GM18502 (cell line): Measurements from ENCODE around the gene IPMK.
"Not testable (repeated sequence)": the region's sequence is repeated elsewhere in the genome, so short reads cannot be mapped to it uniquely, and the experiment has no call there.

Source experiments
- ATAC-seq: cut with Tn5 transposase; IDR thresholded peaks from one replicate; pipeline ENCODE4 v1.9.1; 2021; ENCODE audit warnings: mild to moderate bottlenecking; ENCODE audit not compliant: unreplicated experiment, poor library complexity

Gene IPMK

GRCh38 chr10:58268454-58268945 lies 806 bp upstream of the IPMK start:
- ATAC-seq, result peak; percentile 1

- ATAC-seq, result peak; percentile 11
Measured at GRCh38 chr10:58266826-58267712, 625 bp downstream of the IPMK start.

DNA sequence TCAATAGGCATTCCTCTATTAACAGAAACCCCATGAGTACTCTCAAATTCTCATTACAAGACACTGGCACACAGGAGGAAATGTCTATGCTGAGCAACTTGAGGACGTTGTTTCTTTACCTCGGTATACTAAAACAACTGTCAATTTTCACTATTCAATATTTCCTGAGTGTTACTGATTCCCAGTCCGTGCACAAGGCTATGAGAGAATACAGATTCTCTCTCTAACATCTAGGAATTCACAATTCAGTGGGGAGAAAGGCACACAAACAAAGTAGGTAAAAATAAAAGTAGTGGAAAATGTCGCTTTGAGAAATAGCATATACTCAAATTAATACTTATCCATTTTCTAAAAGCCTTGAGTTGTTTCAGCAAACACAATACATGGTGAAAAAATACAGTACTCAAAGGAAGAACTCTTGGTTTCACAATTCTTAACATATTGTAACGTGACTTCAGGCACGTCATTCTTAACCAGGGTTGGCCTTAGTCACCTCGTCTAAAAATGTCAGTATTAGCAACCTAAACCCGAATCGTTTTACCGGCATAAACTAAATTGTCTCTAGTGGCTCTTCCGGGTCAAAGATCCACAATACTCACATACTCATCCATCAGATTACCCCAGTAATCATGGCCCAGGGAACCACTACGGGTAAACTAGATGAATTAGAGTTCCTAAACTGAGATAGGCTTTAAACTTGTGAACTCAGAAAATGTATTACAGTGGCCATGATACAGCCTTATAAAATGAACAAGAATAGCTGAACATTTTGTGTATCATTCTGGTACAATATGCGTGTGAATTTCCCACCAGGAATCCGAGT lies 1.5 kb downstream of the IPMK start:
- ATAC-seq, result peak; percentile 20

DNA sequence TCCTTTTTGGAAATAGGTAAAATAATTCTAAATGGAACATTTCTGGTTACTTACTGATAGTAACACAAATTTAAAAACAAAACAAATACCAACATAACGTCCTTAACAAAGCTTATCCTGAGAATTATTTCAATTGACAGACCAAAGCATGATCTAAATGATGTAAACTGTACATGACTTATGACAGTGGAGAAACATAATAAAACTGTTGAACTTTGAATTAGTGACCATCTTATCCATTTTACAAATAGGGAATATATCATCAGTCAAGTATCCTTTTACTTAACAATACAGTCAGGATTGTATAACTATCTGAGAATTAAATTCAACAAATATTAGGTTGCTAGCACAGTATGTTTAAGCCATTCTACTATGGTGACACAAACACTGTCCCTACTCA lies 2.4 kb downstream of the IPMK start:
- no peak for ATAC-seq

DNA sequence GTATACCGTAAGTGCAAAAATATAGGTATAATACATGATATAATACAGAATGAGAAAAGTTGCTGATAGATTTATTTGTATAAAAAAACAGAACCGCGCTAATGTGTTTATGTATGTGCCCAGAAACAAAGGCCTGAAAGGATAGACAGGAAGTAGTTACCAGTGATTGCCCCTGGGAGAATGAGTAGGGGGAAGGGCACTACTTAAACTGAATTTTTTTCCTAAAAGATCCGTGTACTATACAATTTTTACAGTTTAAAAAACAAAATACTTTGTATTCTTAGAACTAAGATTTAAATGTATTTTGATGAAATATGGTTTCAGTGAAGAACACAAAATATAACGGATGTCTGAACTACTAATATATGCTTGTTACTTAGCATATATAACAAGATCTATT lies 2.9 kb downstream of the IPMK start:
- no peak for ATAC-seq

DNA sequence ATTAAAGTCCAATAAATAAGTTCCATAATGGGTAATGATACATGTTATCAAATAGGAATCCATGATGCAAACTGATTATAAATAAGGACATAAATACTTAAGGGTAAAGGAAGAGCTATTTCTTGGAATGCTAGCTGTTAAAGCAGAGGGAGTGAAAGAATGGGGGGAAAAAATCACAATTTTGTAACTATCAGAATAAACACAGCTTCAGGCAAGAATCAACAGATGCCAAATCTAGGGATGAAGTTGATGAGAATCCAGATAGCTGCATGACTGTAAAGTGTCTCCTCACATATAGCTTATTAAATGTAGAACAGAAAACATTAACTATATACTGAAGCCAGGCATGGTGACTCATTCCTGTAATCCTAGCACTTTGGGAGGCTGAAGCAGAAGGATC lies 4.9 kb downstream of the IPMK start:
- ATAC-seq, result no peak

DNA sequence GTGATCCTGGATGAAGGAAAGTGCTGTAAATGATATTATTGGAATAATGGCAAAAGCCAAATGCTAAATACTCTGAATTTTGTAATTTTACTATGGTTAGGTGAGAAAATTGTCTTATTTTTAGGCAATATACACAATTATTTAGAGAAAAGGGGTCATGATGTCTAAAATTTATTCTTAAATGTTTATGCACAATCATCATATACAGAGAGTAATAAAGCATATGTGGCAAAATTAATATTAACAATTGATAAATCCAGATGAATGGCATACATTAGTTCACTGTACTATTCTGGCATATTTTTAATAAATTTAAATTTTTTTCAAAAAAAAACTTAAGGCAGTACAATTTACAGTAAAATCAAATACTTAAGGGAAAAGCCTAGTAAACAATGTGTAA lies 7.4 kb downstream of the IPMK start:
- ATAC-seq, result no peak

DNA sequence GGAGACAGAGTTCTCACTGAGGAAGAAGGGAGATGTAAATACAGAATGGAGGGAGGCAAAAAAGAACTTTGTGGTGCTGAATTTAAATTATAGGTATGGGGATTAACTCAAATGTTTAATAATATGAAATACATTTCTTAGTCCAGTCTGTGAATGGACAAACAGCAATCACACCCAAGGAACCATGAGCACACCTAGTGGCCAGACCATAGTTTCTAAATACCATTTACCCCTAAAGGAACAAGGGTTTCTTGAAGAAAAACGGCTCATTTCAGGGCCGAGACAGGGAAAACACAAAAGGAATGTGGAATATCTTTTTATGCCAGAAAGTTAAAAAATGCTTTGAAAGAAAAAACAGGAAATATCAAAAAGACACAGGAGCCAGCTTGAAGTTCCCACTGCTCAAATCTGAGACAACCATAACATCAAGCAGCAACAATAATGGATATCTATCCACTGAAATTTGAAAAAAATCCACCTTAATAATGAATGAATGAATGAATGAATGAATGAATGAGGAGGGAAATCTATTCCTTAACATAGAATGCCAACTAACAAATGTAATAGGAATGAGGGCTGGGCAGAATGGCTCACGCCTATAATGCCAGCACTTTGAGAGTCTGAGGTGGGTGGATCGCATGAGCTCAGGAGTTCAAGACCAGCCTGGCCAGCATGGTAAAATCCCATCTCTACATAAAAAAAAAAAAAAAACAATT lies 8.6 kb downstream of the IPMK start:
- no peak for ATAC-seq

DNA sequence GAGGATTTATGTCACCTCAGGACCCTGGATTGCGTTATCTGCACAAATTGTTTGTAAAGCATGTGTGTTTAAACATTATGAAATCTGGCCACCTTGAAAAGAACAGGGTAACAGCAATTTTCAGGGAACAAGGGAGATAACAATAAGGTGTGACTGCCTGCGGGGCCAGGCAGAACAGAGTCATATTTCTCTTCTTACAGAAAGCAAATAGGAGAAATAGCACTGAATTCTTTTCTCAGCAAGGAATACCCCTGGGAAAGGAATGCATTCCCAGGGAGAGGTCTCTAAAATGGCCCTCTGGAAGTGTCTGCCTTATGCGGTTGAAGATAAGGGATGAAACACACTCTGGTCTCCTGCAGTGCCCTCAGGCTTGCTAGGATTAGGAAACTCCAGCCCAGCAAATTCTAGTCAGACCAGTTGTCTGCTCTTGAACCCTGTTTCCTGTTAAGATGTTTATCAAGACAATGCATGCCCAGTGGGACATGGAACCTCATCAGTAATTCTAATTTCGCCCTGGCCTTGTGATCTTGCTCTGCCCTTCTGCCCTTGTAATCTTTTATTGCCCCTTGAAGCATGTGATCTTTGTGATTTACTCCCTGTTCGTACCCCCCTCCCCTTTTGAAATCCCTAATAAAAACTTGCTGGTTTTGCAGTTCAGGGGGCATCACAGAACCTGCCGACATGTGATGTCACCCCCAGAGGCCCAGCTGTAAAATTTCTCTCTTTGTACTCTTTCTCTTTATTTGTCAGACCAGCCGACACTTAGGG lies 11.5 kb downstream of the IPMK start:
- ATAC-seq, result not testable (repeated sequence)

- no peak for ATAC-seq
Measured at GRCh38 chr10:58254644-58255043, 13.1 kb downstream of the IPMK start.

DNA sequence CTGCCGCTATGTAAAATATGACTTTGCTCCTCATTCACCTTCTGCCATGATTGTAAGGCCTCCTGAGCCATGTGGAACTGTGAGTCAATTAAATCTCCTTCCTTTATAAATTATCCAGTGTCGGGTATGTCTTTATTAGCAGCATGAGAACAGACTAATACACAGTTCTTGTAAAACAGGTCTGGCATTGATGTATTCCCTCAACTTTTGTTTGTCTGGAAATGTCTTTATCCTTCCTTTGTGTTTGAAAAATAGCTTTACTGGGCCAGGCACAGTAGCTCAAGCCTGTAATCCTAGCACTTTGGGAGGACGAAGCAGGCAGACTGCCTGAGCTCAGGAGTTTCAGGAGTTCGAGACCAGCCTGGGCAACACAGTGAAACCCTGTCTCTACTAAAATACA lies 14.5 kb downstream of the IPMK start:
- ATAC-seq, result no peak

DNA sequence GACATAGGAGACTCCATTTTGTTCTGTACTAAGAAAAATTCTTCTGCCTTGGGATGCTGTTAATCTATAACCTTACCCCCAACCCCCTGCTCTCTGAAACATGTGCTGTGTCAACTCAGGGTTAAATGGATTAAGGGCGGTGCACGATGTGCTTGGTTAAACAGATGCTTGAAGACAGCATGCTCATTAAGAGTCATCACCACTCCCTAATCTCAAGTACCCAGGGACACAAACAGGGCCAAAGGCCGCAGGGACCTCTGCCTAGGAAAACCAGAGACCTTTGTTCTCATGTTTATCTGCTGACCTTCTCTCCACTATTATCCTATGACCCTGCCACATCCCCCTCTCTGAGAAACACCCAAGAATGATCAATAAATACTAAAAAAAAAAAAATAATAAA lies 23.0 kb downstream of the IPMK start:
- not testable (repeated sequence) for ATAC-seq

DNA sequence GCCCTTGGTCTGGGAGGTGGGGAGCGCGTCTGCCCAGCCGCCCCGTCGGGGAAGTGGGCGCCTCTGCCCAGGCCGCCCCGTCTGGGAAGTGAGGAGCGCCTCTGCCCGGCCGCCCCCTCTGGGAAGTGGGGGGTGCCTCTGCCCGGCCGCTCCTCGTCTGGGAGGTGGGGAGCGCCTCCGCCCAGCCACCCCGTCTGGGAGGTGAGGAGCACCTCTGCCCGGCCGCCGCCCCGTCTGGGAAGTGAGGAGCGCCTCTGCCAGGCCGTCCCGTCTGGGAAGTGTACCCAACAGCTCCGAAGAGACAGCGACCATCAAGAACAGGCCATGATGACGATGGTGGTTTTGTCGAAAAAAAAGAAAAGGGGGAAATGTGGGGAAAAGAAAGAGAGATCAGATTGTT lies 23.5 kb downstream of the IPMK start:
- not testable (repeated sequence) for ATAC-seq

DNA sequence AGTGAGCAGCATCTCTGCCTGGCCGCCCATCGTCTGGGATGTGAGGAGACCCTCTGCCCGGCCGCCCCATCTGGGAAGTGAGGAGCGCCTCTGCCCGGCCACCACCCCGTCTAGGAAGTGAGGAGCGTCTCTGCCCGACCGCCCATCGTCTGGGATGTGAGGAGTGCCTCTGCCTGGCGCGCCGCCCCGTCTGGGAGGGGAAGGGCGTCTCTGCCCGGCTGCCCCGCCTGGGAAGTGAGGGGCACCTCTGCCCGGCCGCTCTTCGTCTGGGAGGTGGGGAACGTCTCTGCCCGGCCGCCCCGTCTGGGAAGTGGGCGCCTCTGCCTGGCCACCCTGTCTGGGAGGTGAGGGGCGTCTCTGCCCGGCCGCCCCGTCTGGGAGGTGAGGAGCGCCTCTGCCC lies 23.9 kb downstream of the IPMK start:
- not testable (repeated sequence) for ATAC-seq

GRCh38 chr10:58243269-58243668 lies 24.4 kb downstream of the IPMK start:
- no peak for ATAC-seq

- no peak for ATAC-seq
Measured at GRCh38 chr10:58241346-58241745, 26.3 kb downstream of the IPMK start.

DNA sequence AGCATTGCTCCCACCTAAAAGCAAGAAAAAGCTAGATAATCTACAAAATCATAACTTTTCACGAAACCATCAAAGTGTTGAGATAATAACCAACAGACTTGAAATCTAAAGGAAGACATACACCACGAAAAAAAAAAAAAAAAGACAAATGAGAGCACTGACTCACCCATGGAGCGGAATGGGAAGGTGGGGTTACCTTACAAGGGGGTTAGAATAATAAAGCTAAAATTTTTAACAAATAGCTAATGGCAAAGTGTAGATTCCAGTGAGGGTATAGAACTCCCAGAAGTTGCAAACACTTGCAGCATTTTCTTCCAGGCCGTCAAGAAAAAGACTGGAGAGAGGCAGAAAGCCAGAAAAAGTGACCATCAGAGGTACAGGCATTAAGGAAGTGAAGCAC lies 27.2 kb downstream of the IPMK start:
- ATAC-seq, result no peak

- ATAC-seq, result no peak
Measured at GRCh38 chr10:58239561-58240169, 28.0 kb downstream of the IPMK start.

GRCh38 chr10:58237014-58237834 lies 30.5 kb downstream of the IPMK start:
- ATAC-seq, result no peak
